Stomach (tissue), 9 donors: Measurements from ENCODE around the gene FBXW8. TPM values are rescaled to one million over a fixed set of nuclear protein-coding genes. Genes with fewer than 3 reads are reported as not detected.

Source experiments
- DNase-seq, 2 donors: peaks; one replicate each; pipeline versions ENCODE4 v3.0.0 to v3.0.0-alpha.2; 2013 to 2019
- H3K27ac ChIP-seq, 5 donors: fragments of 200-600 bp in 4 of 5; sonication (generic) in 4 of 5; one replicate each; pipeline ENCODE4 v1.5.1; 2013 to 2019; ENCODE audit warnings: mild to moderate bottlenecking in 1 of 5, moderate library complexity in 1 of 5
- H3K27me3 ChIP-seq, 3 donors: fragments of 200-600 bp; sonication (generic); one replicate each; pipeline ENCODE4 v1.5.1; 2017 to 2019; ENCODE audit warnings: mixed run types in 1 of 3
- H3K36me3 ChIP-seq, 4 donors: fragments of 200-600 bp; sonication (generic); 1 replicate in 3 of 4; 2 replicates in 1 of 4; pipeline ENCODE4 v1.5.1; 2016 to 2019
- H3K4me1 ChIP-seq, 4 donors: fragments of 200-600 bp; sonication (generic); one replicate each; pipeline ENCODE4 v1.5.1; 2016 to 2019
- H3K4me3 ChIP-seq, 4 donors: fragments of 200-600 bp; sonication (generic) in 3 of 4; one replicate each; pipeline ENCODE4 v1.5.1; 2016 to 2019; ENCODE audit warnings: mild to moderate bottlenecking in 1 of 4
- H3K9me3 ChIP-seq, 4 donors: fragments of 200-600 bp; sonication (generic); one replicate each; pipeline ENCODE4 v1.5.1; 2016 to 2019
- CTCF ChIP-seq, 7 experiments: fragments of 450-650 bp in 4 of 7; fragments of 200-600 bp in 3 of 7; sonication (generic) in 3 of 7; IDR thresholded peaks; one replicate each; pipeline ENCODE4 v1.5.1; 2016 to 2019; ENCODE audit warnings: antibody characterized with exemption in 7 of 7, control low read depth in 2 of 7, mild to moderate bottlenecking in 1 of 7
- EP300 ChIP-seq: sonication (generic); formaldehyde crosslinking; IDR thresholded peaks from one replicate; pipeline ENCODE4 v1.6.1; 2017; ENCODE audit warnings: antibody characterized with exemption
- POLR2A ChIP-seq, 4 donors: fragments of 450-650 bp; IDR thresholded peaks; one replicate each; pipeline ENCODE4 v1.6.1; 2016; ENCODE audit warnings: antibody characterized with exemption in 4 of 4, control low read depth in 2 of 4, mild to moderate bottlenecking in 1 of 4, moderate library complexity in 1 of 4
- POLR2AphosphoS5 ChIP-seq, 3 donors: sonication (generic); formaldehyde crosslinking; IDR thresholded peaks; one replicate each; pipeline ENCODE4 v1.6.1; 2016; ENCODE audit warnings: antibody characterized with exemption in 3 of 3
- WGBS, 5 donors: extraction: QIAGEN DNeasy Blood & Tissue Kit in 3 of 5; methylation state at CpG; one replicate each; pipeline versions ENCODE4 v1.1.5 to v1.1.7; 2013 to 2018; 5-methylcytosine and 5-hydroxymethylcytosine counted together
- intact Hi-C: fragments of 100-400 bp; cut with DNase I; formaldehyde crosslinking; loops from one replicate; pipeline ENCODE4 v1.15.1; 2023; ENCODE audit warnings: low total_unique reads
- polyA plus RNA-seq, 3 donors: library from polyadenylated mRNA; stranded (reverse); fragments of 200-250 nt; gene quantifications; one replicate each; pipeline ENCODE4 v1.2.3, GENCODE V29; 2013
- total RNA-seq, 5 donors: library from RNA; depleted of rRNA; stranded (reverse); fragments of >200 nt; gene quantifications; one replicate each; pipeline versions ENCODE4 v1.1.0 to v1.2.3, GENCODE V29; 2014 to 2016
- donor health status: healthy with polysubstance abuse.
- donor health status: Bipolar disorder and iron deficiency.
- donor health status: healthy.

The FBXW8 gene
- total and polyA plus RNA-seq, 8 donors, result 3.2 to 28.7 (median 6.7) TPM

- no peak for DNase-seq
- H3K36me3 ChIP-seq, result no peaks in the 10 kb centered on the region
- H3K4me1 ChIP-seq, result peaks cover under 1 to 6% (median 4%) of the 10 kb centered on the region in 4 donors
- H3K4me3 ChIP-seq, result no peak overlapping the region
- intact Hi-C loops, result no loop called here
- TF ChIP-seq POLR2A (IDR thresholded peaks at IDR 0.05) (no peak), POLR2AphosphoS5 (IDR thresholded peaks at IDR 0.05) (no peak), CTCF (IDR thresholded peaks at IDR 0.05) (no peak)
- H3K27me3 ChIP-seq, result peaks cover 7 to 31% (median 17%) of the 10 kb centered on the region in 3 donors
- H3K27ac ChIP-seq, result no peak overlapping the region
- 81 to 95% (median 84%) methylated on average over 1 of the region's 1 CpG for WGBS, 5 donors
- no peaks in the 10 kb centered on the region for H3K9me3 ChIP-seq
Measured at GRCh38 chr12:116887244-116887643, 23.5 kb upstream of the FBXW8 start.

- no peak for TF ChIP-seq POLR2A (IDR thresholded peaks at IDR 0.05)
- no peak for TF ChIP-seq EP300
- no peak for TF ChIP-seq POLR2AphosphoS5 (IDR thresholded peaks at IDR 0.05)
- TF ChIP-seq CTCF (IDR thresholded peaks at IDR 0.05), result no peak
- no peaks in the 10 kb centered on the region for H3K36me3 ChIP-seq
- intact Hi-C loops, result no loop called here
- no peak for DNase-seq
- H3K4me1 ChIP-seq, result no peaks in the 10 kb centered on the region
- 68 to 80% (median 77%) methylated on average over 6 of the region's 6 CpGs for WGBS, 5 donors
- H3K27me3 ChIP-seq, result peaks cover 4 to 25% (median 11%) of the 10 kb centered on the region in 3 donors
- no peak overlapping the region for H3K27ac ChIP-seq
- no peak overlapping the region for H3K4me3 ChIP-seq
- no peaks in the 10 kb centered on the region for H3K9me3 ChIP-seq
Measured at GRCh38 chr12:116887897-116888296, 22.9 kb upstream of the FBXW8 start.

GRCh38 chr12:116890330-116890729 is 20.4 kb upstream of the FBXW8 start:
- WGBS, 5 donors, result 87 to 95% (median 94%) methylated on average over 2 of the region's 2 CpGs
- H3K27me3 ChIP-seq, result peaks cover 0 to 6% (median 0%) of the 10 kb centered on the region in 3 donors
- H3K36me3 ChIP-seq, result no peaks in the 10 kb centered on the region
- no peaks in the 10 kb centered on the region for H3K4me1 ChIP-seq
- no peak overlapping the region for H3K4me3 ChIP-seq
- TF ChIP-seq POLR2AphosphoS5 (IDR thresholded peaks at IDR 0.05) (no peak), POLR2A (IDR thresholded peaks at IDR 0.05) (no peak), CTCF (IDR thresholded peaks at IDR 0.05) (no peak), EP300 (no peak)
- no peak for DNase-seq
- no peak overlapping the region for H3K27ac ChIP-seq
- intact Hi-C loops, result no loop called here
- no peaks in the 10 kb centered on the region for H3K9me3 ChIP-seq

GRCh38 chr12:116891019-116891418 is 19.7 kb upstream of the FBXW8 start:
- Histone ChIP-seq H3K36me3 (no peaks in the 10 kb centered on the region), H3K4me3 (no peak overlapping the region), H3K4me1 (no peaks in the 10 kb centered on the region), H3K27me3 (peaks cover 0 to 4% (median 0%) of the 10 kb centered on the region in 3 donors), H3K9me3 (no peaks in the 10 kb centered on the region), H3K27ac (no peak overlapping the region)
- TF ChIP-seq POLR2A (IDR thresholded peaks at IDR 0.05) (no peak), POLR2AphosphoS5 (IDR thresholded peaks at IDR 0.05) (no peak), EP300 (no peak), CTCF (IDR thresholded peaks at IDR 0.05) (no peak)
- DNase-seq, result no peak
- intact Hi-C loops, result no loop called here
- WGBS, 5 donors, result 86 to 93% (median 87%) methylated on average over 3 of the region's 3 CpGs
